HCT116 (cell line): ENCODE results near the gene PIK3R1. TPM values are rescaled to one million over a fixed set of nuclear protein-coding genes. Genes with fewer than 3 reads are reported as not detected.

Experiments
- ATAC-seq: fragments of 200-7000 bp; cut with Tn5 transposase; 2 replicates; pipeline ENCODE4 v1.9.1; 2020; ENCODE audit warnings: mild to moderate bottlenecking, moderate library complexity
- BruUV-seq: library from RNA; stranded (reverse); fragments of 400-500 nt; replicated peaks from 2 replicates; lab custom pipeline; 2021; lab: Mats Ljungman, UMichigan
- CTCF ChIA-PET: fragments of 300-600 bp; sonication (Branson Sonifier 250); formaldehyde crosslinking; loops from one replicate; lab custom pipeline; 2021; ENCODE audit warnings: antibody characterized with exemption; lab: Charles Lee
- POLR2A ChIA-PET: fragments of 300-600, 350-600 bp; sonication (Branson Sonifier 250); formaldehyde crosslinking; loops from one replicate; lab custom pipeline; 2021; ENCODE audit warnings: antibody characterized with exemption; lab: Charles Lee
- RAD21 ChIA-PET, 2 experiments: fragments of 300-600 bp; sonication (Branson Sonifier 250); formaldehyde crosslinking; loops; one replicate each; lab custom pipeline; 2023; ENCODE audit warnings: low total read pairs in 2 of 2; ENCODE audit not compliant: uncharacterized antibody in 2 of 2, unreplicated experiment in 2 of 2, low non-redundant PET in 1 of 2; lab: Charles Lee
- DNase-seq: peaks from one replicate; pipeline ENCODE4 v3.0.0-alpha.2; 2010; ENCODE audit warnings: low read depth, low spot score
- H2AFZ ChIP-seq: fragments of 200-600 bp; shearing (Covaris generic), sonication (generic); 2 replicates; pipeline ENCODE4 v1.6.1; 2017; ENCODE audit warnings: low read depth, mixed run types, mixed read lengths, antibody characterized with exemption, low read length; ENCODE audit not compliant: poor library complexity, severe bottlenecking
- H3K27ac ChIP-seq: 2 replicates; pipeline ENCODE4 v1.5.1; 2012; ENCODE audit warnings: low read depth, low read length
- H3K27me3 ChIP-seq: fragments of 200-600 bp; sonication (generic); 2 replicates; pipeline ENCODE4 v1.6.1; 2016; ENCODE audit warnings: mixed run types, low read length, mixed read lengths; ENCODE audit not compliant: insufficient read depth
- H3K36me3 ChIP-seq, 2 experiments: fragments of 200-500 bp in 1 of 2; fragments of 200-600 bp in 1 of 2; sonication (Bioruptor generic) in 1 of 2; sonication (generic) in 1 of 2; 2 replicates each; pipeline versions ENCODE4 v1.5.1 to v1.6.1; 2014 to 2016; ENCODE audit warnings: low read length in 2 of 2, inconsistent platforms in 1 of 2, mixed read lengths in 1 of 2, mixed run types in 1 of 2; ENCODE audit not compliant: insufficient read depth in 2 of 2, control insufficient read depth in 1 of 2
- H3K4me1 ChIP-seq, 2 experiments: fragments of 200-600 bp in 1 of 2; sonication (generic) in 1 of 2; 2 replicates each; pipeline versions ENCODE4 v1.5.1 to v1.6.1; 2012 to 2017; ENCODE audit warnings: low read length in 2 of 2, inconsistent platforms in 1 of 2, mild to moderate bottlenecking in 1 of 2, mixed read lengths in 1 of 2, mixed run types in 1 of 2, moderate library complexity in 1 of 2; ENCODE audit not compliant: insufficient read depth in 2 of 2, control insufficient read depth in 1 of 2
- H3K4me2 ChIP-seq: fragments of 200-600 bp; sonication (generic); 2 replicates; pipeline ENCODE4 v1.6.1; 2017; ENCODE audit warnings: mixed run types, low read length, mixed read lengths
- H3K4me3 ChIP-seq, 2 experiments: fragments of 200-600 bp in 1 of 2; sonication (generic) in 1 of 2; replicated peaks in 1 of 2; 2 replicates each; pipeline ENCODE4 v1.5.1; 2011 to 2016; ENCODE audit warnings: low read length in 2 of 2, control low read depth in 1 of 2, low read depth in 1 of 2, mild to moderate bottlenecking in 1 of 2, mixed read lengths in 1 of 2, mixed run types in 1 of 2
- H3K79me2 ChIP-seq: fragments of 200-600 bp; sonication (generic); 2 replicates; pipeline ENCODE4 v1.6.1; 2017; ENCODE audit warnings: mild to moderate bottlenecking, mixed run types, low read length, moderate library complexity, mixed read lengths; ENCODE audit not compliant: insufficient read depth
- H3K9ac ChIP-seq: fragments of 200-600 bp; sonication (generic); 2 replicates; pipeline ENCODE4 v1.6.1; 2016; ENCODE audit warnings: low read length, mixed read lengths
- H3K9me2 ChIP-seq: fragments of 200-600 bp; sonication (generic), shearing (Covaris generic); 2 replicates; pipeline ENCODE4 v1.6.1; 2017; ENCODE audit warnings: mixed run types, mild to moderate bottlenecking, moderate library complexity; ENCODE audit not compliant: insufficient read depth
- H3K9me3 ChIP-seq, 2 experiments: fragments of 200-500 bp in 1 of 2; fragments of 200-600 bp in 1 of 2; sonication (Bioruptor generic) in 1 of 2; sonication (generic) in 1 of 2; 2 replicates each; pipeline ENCODE4 v1.6.1; 2014 to 2017; ENCODE audit warnings: low read length in 2 of 2, mixed read lengths in 2 of 2, inconsistent platforms in 1 of 2, low read depth in 1 of 2, mild to moderate bottlenecking in 1 of 2, mixed run types in 1 of 2, moderate library complexity in 1 of 2; ENCODE audit not compliant: control insufficient read depth in 1 of 2, insufficient read depth in 1 of 2
- H4K20me1 ChIP-seq: fragments of 200-600 bp; sonication (generic), shearing (Covaris generic); 2 replicates; pipeline ENCODE4 v1.6.1; 2017; ENCODE audit warnings: mixed run types, mild to moderate bottlenecking, moderate library complexity; ENCODE audit not compliant: insufficient read depth
- JUND ChIP-seq: IDR thresholded peaks from 2 replicates; pipeline ENCODE4 v1.6.1; 2012
- TCF7L2 ChIP-seq: IDR thresholded peaks from 2 replicates; pipeline ENCODE4 v1.7.0; 2011; ENCODE audit warnings: borderline replicate concordance, inconsistent platforms; ENCODE audit not compliant: insufficient read depth, insufficient read length; ENCODE audit errors: extremely low read depth
- ZFX ChIP-seq: fragments of 450-650 bp; IDR thresholded peaks from 2 replicates; pipeline ENCODE4 v1.6.1; 2017
- intact Hi-C: fragments of 100-400 bp; cut with micrococcal nuclease; formaldehyde crosslinking; loops from 2 replicates; pipeline ENCODE4 v1.10.0; 2022
- total RNA-seq: library from RNA; stranded (reverse); gene quantifications from one replicate; pipeline ENCODE4 v1.2.1, GENCODE V29; 2021; ENCODE audit not compliant: unreplicated experiment
- TF ChIP-seq, protein P1 (sequence below), 3 experiments: fragments of 200-600 bp in 1 of 3; sonication (generic) in 1 of 3; IDR thresholded peaks in 2 of 3; conservative IDR thresholded peaks in 1 of 3; 2 replicates each; pipeline ENCODE4 v1.5.1; 2012 to 2017; ENCODE audit warnings: low read depth in 2 of 3, low read length in 2 of 3, antibody characterized with exemption in 1 of 3, borderline replicate concordance in 1 of 3, control low read depth in 1 of 3, mild to moderate bottlenecking in 1 of 3, mixed read lengths in 1 of 3, mixed run types in 1 of 3, moderate library complexity in 1 of 3; ENCODE audit not compliant: insufficient read depth in 1 of 3
- TF ChIP-seq, protein P2 (sequence below): IDR thresholded peaks from 2 replicates; pipeline ENCODE4 v1.6.1; 2012; ENCODE audit warnings: low read depth

Gene PIK3R1
- total RNA-seq, 1 experiment from 2014 or later = 7.2 TPM

DNA sequence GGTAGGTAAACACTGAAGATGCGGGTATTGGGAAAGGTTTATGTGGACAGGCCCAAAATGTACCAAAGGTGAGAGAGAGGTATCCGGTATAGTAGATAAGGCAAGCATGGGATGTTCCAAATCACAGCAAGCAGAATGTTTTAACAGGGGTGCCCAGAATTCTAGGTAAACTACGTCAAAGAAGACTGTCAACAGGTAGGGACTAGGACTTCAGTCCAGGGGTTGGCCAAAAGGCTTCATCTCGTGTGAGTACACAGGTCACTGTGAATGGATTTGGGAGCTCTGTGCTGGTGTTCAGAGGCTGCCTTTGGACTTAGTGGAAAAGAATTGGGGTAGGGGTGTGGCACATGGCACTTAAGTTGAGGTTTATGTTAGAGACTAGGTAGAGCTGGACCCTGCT lies 66.4 kb downstream of the PIK3R1 start (continued):
- TF ChIP-seq TCF7L2 = no peak
- TF ChIP-seq JUND = no peak
- TF ChIP-seq, protein P1, sequence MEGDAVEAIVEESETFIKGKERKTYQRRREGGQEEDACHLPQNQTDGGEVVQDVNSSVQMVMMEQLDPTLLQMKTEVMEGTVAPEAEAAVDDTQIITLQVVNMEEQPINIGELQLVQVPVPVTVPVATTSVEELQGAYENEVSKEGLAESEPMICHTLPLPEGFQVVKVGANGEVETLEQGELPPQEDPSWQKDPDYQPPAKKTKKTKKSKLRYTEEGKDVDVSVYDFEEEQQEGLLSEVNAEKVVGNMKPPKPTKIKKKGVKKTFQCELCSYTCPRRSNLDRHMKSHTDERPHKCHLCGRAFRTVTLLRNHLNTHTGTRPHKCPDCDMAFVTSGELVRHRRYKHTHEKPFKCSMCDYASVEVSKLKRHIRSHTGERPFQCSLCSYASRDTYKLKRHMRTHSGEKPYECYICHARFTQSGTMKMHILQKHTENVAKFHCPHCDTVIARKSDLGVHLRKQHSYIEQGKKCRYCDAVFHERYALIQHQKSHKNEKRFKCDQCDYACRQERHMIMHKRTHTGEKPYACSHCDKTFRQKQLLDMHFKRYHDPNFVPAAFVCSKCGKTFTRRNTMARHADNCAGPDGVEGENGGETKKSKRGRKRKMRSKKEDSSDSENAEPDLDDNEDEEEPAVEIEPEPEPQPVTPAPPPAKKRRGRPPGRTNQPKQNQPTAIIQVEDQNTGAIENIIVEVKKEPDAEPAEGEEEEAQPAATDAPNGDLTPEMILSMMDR (IDR thresholded peaks at IDR 0.05 in 2 of 3, conservative IDR thresholded peaks at IDR 0.05 in 1 of 3; ENCODE audit: borderline replicate concordance in 1 of 3, insufficient read depth in 1 of 3, low read depth in 2 of 3, low read length in 2 of 3) = no peak

DNA sequence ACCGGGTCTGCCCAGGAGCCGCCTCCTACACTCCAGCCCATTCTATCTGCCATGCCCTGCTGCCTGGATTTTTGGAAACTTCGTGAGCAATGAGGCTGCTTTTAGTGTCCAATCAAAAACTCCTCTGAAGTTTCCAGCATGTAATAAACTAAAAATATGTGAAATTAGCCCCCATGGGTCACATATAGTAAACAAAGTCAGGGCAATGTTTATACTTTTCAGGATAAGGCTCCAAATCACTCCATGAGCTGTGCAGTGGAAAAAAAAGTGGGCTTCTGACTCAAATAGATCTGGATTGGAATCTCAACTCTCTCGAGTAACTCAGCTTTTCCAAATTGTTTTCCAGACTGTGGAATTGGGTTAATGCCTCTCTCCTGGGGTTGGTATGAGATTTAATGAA lies 68.2 kb downstream of the PIK3R1 start:
- ATAC-seq = no peak
- intact Hi-C loops = loop anchor here (10.0 kb wide), 1 partner anchor 261 kb away; no protein-coding TSS in a partner anchor
- Histone ChIP-seq H3K36me3 (peaks cover 0 to 2% of the 10 kb centered on the region in 2 experiments; a peak in 1 of 4 replicates), H4K20me1 (no peaks in the 10 kb centered on the region), H3K9ac (no peak overlapping the region), H3K9me3 (no peaks in the 10 kb centered on the region), H3K4me1 (0 out of 4 replicates have a peak, but pooled peaks cover 0 to 5% of the 10 kb centered on the region in 2 experiments), H3K27ac (no peak overlapping the region), H3K27me3 (no peaks in the 10 kb centered on the region), H3K4me3 (no peak overlapping the region), H3K4me2 (no peak overlapping the region), H2AFZ (no peak overlapping the region), H3K79me2 (no peaks in the 10 kb centered on the region), H3K9me2 (no peaks in the 10 kb centered on the region)
- no peak for DNase-seq
- no TSS peak for BruUV-seq
- ChIA-PET POLR2A (no interaction called here), CTCF (interaction anchor here (1.3 kb wide), 1 partner anchor 12 kb away, joined by 4 read pairs; no protein-coding TSS in a partner anchor), RAD21 (no interaction called here)
- TF ChIP-seq, protein P2, sequence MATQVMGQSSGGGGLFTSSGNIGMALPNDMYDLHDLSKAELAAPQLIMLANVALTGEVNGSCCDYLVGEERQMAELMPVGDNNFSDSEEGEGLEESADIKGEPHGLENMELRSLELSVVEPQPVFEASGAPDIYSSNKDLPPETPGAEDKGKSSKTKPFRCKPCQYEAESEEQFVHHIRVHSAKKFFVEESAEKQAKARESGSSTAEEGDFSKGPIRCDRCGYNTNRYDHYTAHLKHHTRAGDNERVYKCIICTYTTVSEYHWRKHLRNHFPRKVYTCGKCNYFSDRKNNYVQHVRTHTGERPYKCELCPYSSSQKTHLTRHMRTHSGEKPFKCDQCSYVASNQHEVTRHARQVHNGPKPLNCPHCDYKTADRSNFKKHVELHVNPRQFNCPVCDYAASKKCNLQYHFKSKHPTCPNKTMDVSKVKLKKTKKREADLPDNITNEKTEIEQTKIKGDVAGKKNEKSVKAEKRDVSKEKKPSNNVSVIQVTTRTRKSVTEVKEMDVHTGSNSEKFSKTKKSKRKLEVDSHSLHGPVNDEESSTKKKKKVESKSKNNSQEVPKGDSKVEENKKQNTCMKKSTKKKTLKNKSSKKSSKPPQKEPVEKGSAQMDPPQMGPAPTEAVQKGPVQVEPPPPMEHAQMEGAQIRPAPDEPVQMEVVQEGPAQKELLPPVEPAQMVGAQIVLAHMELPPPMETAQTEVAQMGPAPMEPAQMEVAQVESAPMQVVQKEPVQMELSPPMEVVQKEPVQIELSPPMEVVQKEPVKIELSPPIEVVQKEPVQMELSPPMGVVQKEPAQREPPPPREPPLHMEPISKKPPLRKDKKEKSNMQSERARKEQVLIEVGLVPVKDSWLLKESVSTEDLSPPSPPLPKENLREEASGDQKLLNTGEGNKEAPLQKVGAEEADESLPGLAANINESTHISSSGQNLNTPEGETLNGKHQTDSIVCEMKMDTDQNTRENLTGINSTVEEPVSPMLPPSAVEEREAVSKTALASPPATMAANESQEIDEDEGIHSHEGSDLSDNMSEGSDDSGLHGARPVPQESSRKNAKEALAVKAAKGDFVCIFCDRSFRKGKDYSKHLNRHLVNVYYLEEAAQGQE = no peak
- no peak for TF ChIP-seq ZFX
